SJSA1 (cell line): ENCODE results near the gene SYTL2. TPM values are rescaled to one million over a fixed set of nuclear protein-coding genes. Genes with fewer than 3 reads are reported as not detected.
A peak's percentile ranks its signal among the peaks of the same experiment; 100 is the strongest.
"Not testable (repeated sequence)": the region's sequence is repeated elsewhere in the genome, so short reads cannot be mapped to it uniquely, and the experiment has no call there.

Experiments used
- DNase-seq, 2 experiments: peaks; one replicate each; pipeline ENCODE4 v3.0.0-alpha.2; 2015 to 2020; ENCODE audit warnings: low spot score in 2 of 2, low read depth in 1 of 2
- H3K27ac ChIP-seq: fragments of 250-450 bp; sonication (Bioruptor Pico); 2 replicates; pipeline ENCODE4 v1.5.1; 2020; ENCODE audit warnings: mild to moderate bottlenecking, moderate library complexity
- H3K27me3 ChIP-seq: fragments of 250-450 bp; sonication (Bioruptor Pico); replicated peaks from 2 replicates; pipeline ENCODE4 v1.5.1; 2020; ENCODE audit warnings: mild to moderate bottlenecking, moderate library complexity
- H3K36me3 ChIP-seq: fragments of 250-450 bp; sonication (Bioruptor Pico); 2 replicates; pipeline ENCODE4 v1.5.1; 2020; ENCODE audit warnings: mild to moderate bottlenecking
- H3K4me1 ChIP-seq: fragments of 250-450 bp; sonication (Bioruptor Pico); replicated peaks from 2 replicates; pipeline ENCODE4 v1.6.1; 2021; ENCODE audit warnings: mild to moderate bottlenecking
- H3K4me3 ChIP-seq: fragments of 250-450 bp; sonication (Bioruptor Pico); 2 replicates; pipeline ENCODE4 v1.5.1; 2020; ENCODE audit warnings: mild to moderate bottlenecking
- H3K9me3 ChIP-seq: fragments of 250-450 bp; sonication (Bioruptor Pico); replicated peaks from 2 replicates; pipeline ENCODE4 v1.5.1; 2020; ENCODE audit warnings: mild to moderate bottlenecking
- total RNA-seq: library from RNA; depleted of rRNA; stranded (reverse); fragments of >200 nt; shearing (Covaris generic); gene quantifications from 2 replicates; pipeline ENCODE4 v1.2.3, GENCODE V29; 2014; rRNA removed

Gene SYTL2, protein sequence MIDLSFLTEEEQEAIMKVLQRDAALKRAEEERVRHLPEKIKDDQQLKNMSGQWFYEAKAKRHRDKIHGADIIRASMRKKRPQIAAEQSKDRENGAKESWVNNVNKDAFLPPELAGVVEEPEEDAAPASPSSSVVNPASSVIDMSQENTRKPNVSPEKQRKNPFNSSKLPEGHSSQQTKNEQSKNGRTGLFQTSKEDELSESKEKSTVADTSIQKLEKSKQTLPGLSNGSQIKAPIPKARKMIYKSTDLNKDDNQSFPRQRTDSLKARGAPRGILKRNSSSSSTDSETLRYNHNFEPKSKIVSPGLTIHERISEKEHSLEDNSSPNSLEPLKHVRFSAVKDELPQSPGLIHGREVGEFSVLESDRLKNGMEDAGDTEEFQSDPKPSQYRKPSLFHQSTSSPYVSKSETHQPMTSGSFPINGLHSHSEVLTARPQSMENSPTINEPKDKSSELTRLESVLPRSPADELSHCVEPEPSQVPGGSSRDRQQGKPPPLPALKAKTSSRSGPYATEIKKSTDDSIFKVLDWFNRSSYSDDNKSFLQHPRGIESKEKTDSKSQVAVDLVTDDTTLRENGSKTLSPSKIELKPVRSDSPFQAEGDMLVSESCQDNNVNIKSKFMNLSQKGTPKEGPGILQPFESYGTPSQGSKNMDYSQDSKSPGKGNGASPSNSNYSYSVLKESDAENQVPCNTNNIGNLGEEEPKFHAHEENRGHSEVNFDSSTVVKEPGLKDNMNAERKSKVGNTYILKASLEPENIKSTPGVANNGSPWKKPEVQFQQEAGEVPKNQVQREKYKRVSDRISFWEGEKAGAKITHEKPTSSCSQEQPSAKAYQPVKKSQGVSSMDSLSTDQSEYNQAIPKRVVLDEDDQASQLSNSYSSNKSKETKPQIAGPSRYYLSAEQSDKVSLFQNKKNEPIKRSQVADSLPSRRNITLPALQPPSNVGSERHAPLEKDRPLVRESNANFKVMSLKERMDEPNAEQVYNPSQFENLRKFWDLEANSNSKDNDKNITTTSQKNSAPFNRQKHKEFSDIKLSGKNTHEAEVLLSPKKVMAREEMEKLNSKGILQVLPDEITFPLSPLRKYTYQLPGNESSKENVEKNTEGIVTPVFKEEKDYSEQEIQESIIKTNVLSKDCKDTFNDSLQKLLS (N-terminal part only)
- total RNA-seq, result 4.9 and 11.4 TPM in 2 replicates

DNA sequence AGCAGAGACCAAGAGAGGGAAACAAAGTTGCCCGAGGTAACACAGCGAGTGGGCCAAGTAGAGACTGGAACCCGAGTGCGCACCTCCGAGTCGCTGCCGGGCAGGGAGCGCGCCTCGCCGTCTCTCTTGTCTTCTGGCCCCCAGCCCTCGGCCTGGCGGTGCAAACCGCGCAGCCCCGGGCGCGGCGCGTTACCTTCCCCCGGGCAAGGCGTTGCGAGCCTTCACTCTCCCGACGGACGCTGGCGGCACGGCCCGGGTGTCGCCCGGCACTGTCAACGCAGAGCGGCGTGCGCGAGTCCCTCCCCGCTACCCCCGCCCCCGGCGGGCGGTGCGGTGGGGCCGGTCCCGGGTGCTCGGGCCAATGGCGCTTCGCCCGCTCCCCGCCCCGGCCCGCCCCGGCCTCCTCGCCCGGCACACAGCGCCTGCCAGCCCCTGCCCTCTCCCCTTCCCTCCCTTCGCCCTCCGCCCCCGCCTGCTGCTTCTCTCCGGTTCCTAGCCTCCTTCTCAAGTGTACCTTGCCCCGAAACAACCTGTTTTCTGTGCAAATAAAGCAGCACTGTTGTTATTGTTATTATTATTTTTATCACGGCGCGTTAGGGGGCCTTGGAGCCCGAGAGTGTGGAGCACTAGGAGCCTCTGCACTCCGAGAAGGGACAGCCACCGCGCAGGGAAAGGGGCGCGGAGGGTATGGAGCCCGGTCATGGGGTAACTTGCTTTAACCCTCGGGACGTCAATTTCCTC is at the start of gene SYTL2:
Gene SYTL2 (minus strand): TSS at position 271 of the 741 bp plus-strand sequence. CDS start 53,416 bp downstream, outside the sequence.
- Histone ChIP-seq H3K36me3 (no peaks in the 10 kb centered on the region), H3K27me3 (no peaks in the 10 kb centered on the region), H3K9me3 (no peaks in the 10 kb centered on the region), H3K27ac (no peak within 1 kb of the TSS), H3K4me1 (peaks cover 13% of the 10 kb centered on the region), H3K4me3 (peak within 1 kb of the TSS; percentile 48)
- DNase-seq, result peak; percentile 28 to 47

DNA sequence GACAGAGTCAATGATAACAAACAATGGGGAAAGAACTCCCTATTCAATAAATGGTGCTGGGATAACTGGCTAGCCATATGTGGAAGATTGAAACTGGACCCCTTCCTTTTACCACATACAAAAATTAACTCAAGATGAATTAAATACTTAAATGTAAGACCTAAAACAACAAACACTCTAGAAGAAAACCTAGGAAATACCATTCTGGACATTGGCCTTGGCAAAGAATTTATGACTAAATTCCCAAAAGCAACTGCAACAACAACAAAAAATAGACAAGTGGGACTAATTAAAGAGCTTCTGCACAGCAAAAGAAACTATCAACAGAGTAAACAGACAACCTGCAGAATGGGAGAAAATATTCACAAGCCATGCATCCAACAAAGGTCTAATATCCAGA is 48.6 kb upstream of the SYTL2 start:
- H3K27me3 ChIP-seq, result not testable (repeated sequence)

DNA sequence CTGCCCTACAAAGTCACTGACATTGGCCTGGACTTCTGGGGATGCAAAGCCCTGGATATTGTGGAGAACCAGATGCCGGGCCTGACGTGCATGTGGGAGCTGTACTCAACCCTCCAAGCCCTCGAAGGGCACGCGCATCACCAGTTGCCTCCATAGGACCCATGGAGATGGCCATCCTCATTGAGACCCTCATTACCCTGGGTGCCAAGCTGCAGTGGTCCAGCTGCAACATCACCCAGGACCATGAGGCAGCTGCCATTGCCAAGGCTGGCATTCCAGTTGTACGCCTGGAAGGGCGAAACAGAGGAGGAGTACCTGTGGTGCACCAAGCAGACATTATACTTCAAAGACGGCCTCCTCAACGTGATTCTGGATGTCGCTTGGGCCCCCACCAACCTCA is 46.2 kb upstream of the SYTL2 start:
- H3K4me3 ChIP-seq, result no peak overlapping the region
- no peaks in the 10 kb centered on the region for H3K36me3 ChIP-seq
- H3K4me1 ChIP-seq, result peaks cover 10% of the 10 kb centered on the region
- DNase-seq, result no peak
- no peak overlapping the region for H3K27ac ChIP-seq
- H3K27me3 ChIP-seq, result no peaks in the 10 kb centered on the region
- H3K9me3 ChIP-seq, result no peaks in the 10 kb centered on the region

More for the DNA sequence above, 48.6 kb upstream of the SYTL2 start:
- H3K27ac ChIP-seq, H3K9me3 ChIP-seq, H3K36me3 ChIP-seq, DNase-seq, H3K4me1 ChIP-seq, H3K4me3 ChIP-seq: not testable (repeated sequence)

DNA sequence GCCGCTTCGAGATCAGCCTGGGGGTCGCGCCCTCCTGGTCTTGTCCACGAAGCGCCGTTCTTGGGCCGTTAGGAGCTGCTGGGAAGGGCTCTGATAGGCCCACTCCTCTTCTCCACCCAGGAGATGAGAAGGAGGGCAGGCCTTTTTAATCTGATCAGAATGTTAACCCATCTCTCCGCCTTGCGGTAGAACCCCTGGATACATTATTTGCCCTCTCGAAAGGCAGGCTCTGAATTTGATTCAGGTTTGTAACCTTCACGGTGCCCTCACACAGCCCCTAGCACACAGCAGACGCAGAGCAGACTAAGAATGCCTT is 44.4 kb upstream of the SYTL2 start, which contains the start of gene CCDC83:
Gene CCDC83 (plus strand): TSS at position 43 of the 316 bp plus-strand sequence. CDS start 9,741 bp downstream, outside the sequence.
- H3K36me3 ChIP-seq, result no peaks in the 10 kb centered on the region
- H3K27me3 ChIP-seq, result no peaks in the 10 kb centered on the region
- no peaks in the 10 kb centered on the region for H3K9me3 ChIP-seq
- no peak for DNase-seq
- H3K4me1 ChIP-seq, result peaks cover 10% of the 10 kb centered on the region
- H3K27ac ChIP-seq, result peak within 1 kb of the TSS; percentile 82
- H3K4me3 ChIP-seq, result peak within 1 kb of the TSS; percentile 47

DNA sequence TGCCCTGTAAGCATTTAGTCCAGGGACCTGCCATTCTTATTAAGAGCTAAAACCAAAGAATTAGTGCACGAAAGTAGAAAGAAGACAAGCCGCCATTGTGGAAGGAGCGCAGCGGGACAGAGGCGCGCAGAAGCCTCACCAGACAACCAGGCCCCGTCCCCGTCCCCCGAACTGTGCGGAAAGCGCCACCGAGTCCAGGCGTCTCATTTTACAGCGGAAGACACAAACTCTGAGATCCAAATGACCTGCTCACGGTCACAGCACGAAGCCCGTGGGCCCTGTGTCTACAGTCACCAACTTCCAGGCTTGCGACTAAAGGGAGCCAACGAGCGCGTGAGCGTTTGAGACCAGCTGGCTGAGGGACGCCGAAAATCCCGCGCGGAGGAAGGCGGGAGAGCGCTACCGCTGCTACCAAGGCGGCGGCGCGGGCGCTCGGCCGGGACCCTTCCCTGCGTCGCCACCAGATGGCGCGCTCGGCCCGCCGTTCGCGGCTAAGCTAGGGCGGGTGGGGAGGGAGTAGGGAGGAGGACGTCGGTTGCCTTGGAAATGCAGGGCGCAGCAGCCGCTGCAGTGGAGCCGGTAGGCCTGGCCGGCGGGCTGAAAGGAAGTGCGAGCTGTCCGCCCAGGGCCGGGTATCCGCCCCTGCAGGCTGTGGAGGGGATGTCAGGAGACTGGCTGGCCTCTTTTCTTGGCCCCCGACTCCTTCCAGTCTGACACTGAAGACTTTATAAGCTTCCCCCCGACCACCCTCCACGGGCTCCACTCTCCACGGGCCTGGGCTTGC is 43.8 kb upstream of the SYTL2 start:
- DNase-seq, result peak; percentile 88 to 89

DNA sequence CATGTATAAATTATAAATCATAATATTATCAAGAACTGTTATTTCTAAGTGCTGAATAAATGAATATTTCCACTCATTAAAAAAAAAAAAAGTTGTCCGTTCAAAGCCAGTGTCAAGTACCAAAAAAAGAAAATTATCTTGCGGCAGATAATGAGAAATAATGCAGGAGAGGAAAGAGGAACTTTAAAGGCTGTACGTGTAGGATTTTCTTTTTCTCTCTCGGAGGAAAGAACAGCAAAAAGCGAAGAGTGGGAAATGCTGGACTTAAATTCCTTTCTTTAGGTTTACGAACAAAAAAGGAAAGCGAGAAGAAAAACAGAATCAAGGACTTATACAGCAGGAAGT is 43.2 kb upstream of the SYTL2 start:
- Histone ChIP-seq H3K36me3 (no peaks in the 10 kb centered on the region), H3K27ac (peak overlapping the region; percentile 82), H3K27me3 (no peaks in the 10 kb centered on the region), H3K4me3 (peak overlapping the region; percentile 47), H3K4me1 (peaks cover 10% of the 10 kb centered on the region), H3K9me3 (no peaks in the 10 kb centered on the region)
- DNase-seq, result no peak

More for the DNA sequence above, 43.8 kb upstream of the SYTL2 start:
- H3K9me3 ChIP-seq, result no peaks in the 10 kb centered on the region
- no peaks in the 10 kb centered on the region for H3K27me3 ChIP-seq
- H3K4me3 ChIP-seq, result peak overlapping the region; percentile 47
- H3K36me3 ChIP-seq, result no peaks in the 10 kb centered on the region
- H3K4me1 ChIP-seq, result peaks cover 10% of the 10 kb centered on the region
- peak overlapping the region; percentile 82 for H3K27ac ChIP-seq

DNA sequence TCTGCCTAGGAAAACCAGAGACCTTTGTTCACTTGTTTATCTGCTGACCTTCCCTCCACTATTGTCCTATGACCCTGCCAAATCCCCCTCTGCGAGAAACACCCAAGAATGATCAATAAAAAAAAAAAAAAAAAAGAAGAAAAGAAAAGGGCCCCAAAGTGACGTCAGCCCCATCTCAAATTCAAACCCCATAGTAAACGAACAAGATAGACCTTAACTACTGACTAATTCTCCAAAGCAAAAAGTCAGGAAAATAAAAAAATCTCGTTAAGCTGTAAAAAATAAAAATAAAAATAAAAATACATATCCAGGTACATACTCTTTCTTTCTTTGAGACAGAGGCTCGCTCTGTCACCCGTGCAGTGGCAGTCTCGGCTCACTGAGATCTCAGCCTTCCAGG is 42.6 kb upstream of the SYTL2 start:
- not testable (repeated sequence) for DNase-seq, H3K27me3 ChIP-seq, H3K4me3 ChIP-seq, H3K9me3 ChIP-seq, H3K27ac ChIP-seq, H3K36me3 ChIP-seq
- peaks cover 10% of the 10 kb centered on the region for H3K4me1 ChIP-seq

DNA sequence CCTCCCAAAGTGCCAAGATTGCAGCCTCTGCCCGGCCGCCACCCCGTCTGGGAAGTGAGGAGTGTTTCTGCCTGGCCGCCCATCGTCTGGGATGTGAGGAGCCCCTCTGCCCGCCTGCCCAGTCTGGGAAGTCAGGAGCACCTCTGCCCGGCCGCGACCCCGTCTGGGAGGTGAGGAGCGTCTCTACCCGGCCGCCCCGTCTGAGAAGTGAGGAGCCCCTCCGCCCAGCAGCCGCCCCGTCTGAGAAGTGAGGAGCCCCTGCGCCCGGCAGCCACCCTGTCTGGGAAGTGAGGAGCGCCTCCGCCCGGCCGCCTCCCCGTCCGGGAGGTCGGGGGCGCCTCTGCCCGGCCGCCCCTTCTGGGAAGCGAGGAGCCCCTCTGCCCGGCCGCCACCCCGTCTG is 41.8 kb upstream of the SYTL2 start:
- H3K4me1 ChIP-seq, result peaks cover 10% of the 10 kb centered on the region
- H3K27me3 ChIP-seq, H3K36me3 ChIP-seq, H3K4me3 ChIP-seq, H3K27ac ChIP-seq, H3K9me3 ChIP-seq, DNase-seq: not testable (repeated sequence)

DNA sequence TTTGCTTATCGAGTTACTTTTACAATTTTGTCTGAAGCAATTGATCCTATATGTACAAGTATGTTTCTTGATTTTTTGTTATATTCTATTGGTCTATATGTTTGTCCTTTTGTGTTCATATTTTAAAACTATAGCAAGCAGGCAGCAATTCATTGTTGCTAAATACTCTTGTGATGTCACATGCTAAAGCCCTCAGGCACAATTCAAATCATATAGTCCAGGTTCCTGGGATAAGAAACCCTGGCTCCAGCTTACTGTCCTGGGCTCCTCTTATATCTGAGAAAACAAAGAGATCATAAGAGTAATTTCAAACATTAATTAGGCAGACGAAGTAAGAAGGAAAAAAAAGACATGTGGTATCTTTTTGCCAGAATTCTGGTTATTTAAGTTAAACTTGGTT is 37.6 kb upstream of the SYTL2 start:
- Histone ChIP-seq H3K4me3 (no peak overlapping the region), H3K36me3 (no peaks in the 10 kb centered on the region), H3K27me3 (no peaks in the 10 kb centered on the region), H3K9me3 (no peaks in the 10 kb centered on the region), H3K27ac (no peak overlapping the region), H3K4me1 (no peaks in the 10 kb centered on the region)
- no peak for DNase-seq

DNA sequence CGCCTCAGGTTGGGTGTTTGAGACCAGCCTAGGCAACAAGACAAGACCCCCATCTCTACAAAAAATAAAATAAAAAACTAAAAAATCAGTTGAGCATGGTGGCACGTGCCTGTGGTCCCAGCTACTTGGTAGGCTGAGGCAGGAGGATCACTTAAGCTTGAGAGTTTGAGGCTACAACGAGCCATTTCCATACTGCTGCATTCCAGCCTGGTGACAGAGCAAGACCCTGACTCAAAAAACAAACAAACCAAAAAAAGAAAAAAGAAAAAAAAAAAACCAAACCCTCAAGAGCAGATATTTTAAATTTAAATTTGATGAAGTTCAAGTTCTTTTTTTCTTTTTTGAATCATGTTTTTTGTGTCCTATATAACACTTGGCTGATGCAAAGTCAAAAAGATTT is 37.1 kb upstream of the SYTL2 start:
- Histone ChIP-seq H3K27me3 (no peaks in the 10 kb centered on the region), H3K27ac (no peak overlapping the region), H3K4me1 (no peaks in the 10 kb centered on the region), H3K4me3 (no peak overlapping the region), H3K9me3 (no peaks in the 10 kb centered on the region), H3K36me3 (no peaks in the 10 kb centered on the region)
- no peak for DNase-seq

DNA sequence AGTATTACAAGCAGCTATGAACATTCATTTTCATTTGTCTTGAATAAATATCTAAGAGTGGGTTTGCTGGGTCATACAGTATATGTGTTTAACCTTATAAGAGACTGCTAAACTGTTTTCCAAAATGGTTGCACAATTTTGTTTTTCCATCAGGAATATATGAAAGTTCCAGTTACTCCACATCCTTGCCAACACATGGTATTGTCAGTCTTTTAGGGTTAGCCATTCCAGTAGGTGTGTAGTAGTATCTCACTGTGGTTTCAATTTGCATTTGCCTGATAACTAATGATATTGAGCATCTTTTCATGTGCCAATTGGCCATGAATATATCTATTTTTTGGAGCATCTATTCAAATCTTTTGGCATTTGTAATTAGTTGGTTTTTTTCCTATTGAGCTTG is 36.5 kb upstream of the SYTL2 start:
- Histone ChIP-seq H3K27me3 (no peaks in the 10 kb centered on the region), H3K4me3 (no peak overlapping the region), H3K4me1 (no peaks in the 10 kb centered on the region), H3K36me3 (no peaks in the 10 kb centered on the region), H3K27ac (no peak overlapping the region), H3K9me3 (no peaks in the 10 kb centered on the region)
- DNase-seq, result no peak

DNA sequence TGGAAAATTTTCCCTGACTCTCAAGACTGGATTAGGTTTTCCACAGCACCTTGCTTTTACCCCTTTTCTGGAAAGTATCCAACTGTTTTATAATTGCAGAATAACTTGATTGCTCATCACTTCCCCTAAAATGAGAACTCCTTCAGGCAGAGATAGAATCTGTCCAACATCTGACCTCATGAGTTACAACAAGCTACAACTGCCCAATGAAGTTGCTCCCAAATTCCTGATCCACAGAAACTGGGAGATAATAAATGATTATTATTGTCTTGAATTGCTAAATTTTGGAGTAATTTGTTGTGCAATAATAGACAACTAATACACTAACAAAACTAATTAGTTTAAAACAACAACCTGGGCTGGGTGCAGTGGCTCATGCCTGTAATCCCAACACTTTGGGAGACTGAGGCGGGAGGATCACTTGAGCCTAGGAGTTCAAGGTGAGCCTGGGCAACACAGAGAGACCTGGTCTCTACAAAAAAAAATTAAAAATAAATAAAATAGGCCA is 34.2 kb upstream of the SYTL2 start:
- Histone ChIP-seq H3K4me3 (no peak overlapping the region), H3K27ac (no peak overlapping the region), H3K9me3 (no peaks in the 10 kb centered on the region), H3K4me1 (no peaks in the 10 kb centered on the region), H3K36me3 (no peaks in the 10 kb centered on the region), H3K27me3 (no peaks in the 10 kb centered on the region)
- no peak for DNase-seq
